Tibial nerve (tissue), 4 donors: ENCODE results near the gene USP44. TPM values are rescaled to one million over a fixed set of nuclear protein-coding genes. Genes with fewer than 3 reads are reported as not detected.

Experiments used
- DNase-seq, 2 donors: peaks; one replicate each; pipeline ENCODE4 v3.0.0-alpha.2; 2019; ENCODE audit warnings: low spot score in 2 of 2
- H3K27ac ChIP-seq, 4 donors: fragments of 200-600 bp; sonication (generic) in 3 of 4; one replicate each; pipeline ENCODE4 v1.5.1; 2017 to 2019; ENCODE audit warnings: mild to moderate bottlenecking in 1 of 4
- H3K27me3 ChIP-seq, 2 donors: fragments of 200-600 bp; sonication (generic) in 1 of 2; one replicate each; pipeline versions ENCODE4 v1.5.1 to v1.6.0; 2017 to 2019
- H3K36me3 ChIP-seq, 3 donors: fragments of 200-600 bp; sonication (generic); one replicate each; pipeline ENCODE4 v1.5.1; 2018 to 2019
- H3K4me1 ChIP-seq, 4 donors: fragments of 200-600 bp; sonication (generic) in 3 of 4; one replicate each; pipeline ENCODE4 v1.5.1; 2017 to 2019
- H3K4me3 ChIP-seq, 4 donors: fragments of 200-600 bp; sonication (generic) in 3 of 4; one replicate each; pipeline ENCODE4 v1.5.1; 2017 to 2019; ENCODE audit warnings: mild to moderate bottlenecking in 1 of 4, moderate library complexity in 1 of 4
- H3K9me3 ChIP-seq, 4 donors: fragments of 200-600 bp; sonication (generic) in 3 of 4; one replicate each; pipeline ENCODE4 v1.5.1; 2017 to 2019
- CTCF ChIP-seq, 5 experiments: fragments of 200-600 bp in 3 of 5; fragments of 450-650 bp in 2 of 5; sonication (generic) in 3 of 5; IDR thresholded peaks; one replicate each; pipeline ENCODE4 v1.5.1; 2016 to 2019; ENCODE audit warnings: antibody characterized with exemption in 5 of 5, mild to moderate bottlenecking in 3 of 5, moderate library complexity in 2 of 5
- EP300 ChIP-seq, 2 donors: sonication (generic); formaldehyde crosslinking; IDR thresholded peaks; one replicate each; pipeline ENCODE4 v1.6.1; 2017; ENCODE audit warnings: antibody characterized with exemption in 2 of 2, mild to moderate bottlenecking in 1 of 2
- POLR2A ChIP-seq, 2 donors: fragments of 450-650 bp; IDR thresholded peaks; one replicate each; pipeline ENCODE4 v1.6.1; 2017; ENCODE audit warnings: antibody characterized with exemption in 2 of 2, mild to moderate bottlenecking in 2 of 2, moderate library complexity in 2 of 2
- WGBS, 2 donors: methylation state at CpG; one replicate each; pipeline ENCODE4 v1.1.5; 2018; 5-methylcytosine and 5-hydroxymethylcytosine counted together
- total RNA-seq, 4 donors: library from RNA; depleted of rRNA; stranded (reverse); fragments of >200 nt; gene quantifications; one replicate each; pipeline ENCODE4 v1.1.0, GENCODE V29; 2016

USP44 gene
- total RNA-seq, 4 donors from 2014 or later, result 9.2 to 25.5 (median 12.3) TPM

- Histone ChIP-seq H3K9me3 (no peaks in the 10 kb centered on the region), H3K27me3 (no peaks in the 10 kb centered on the region), H3K27ac (no peak overlapping the region), H3K4me3 (no peak overlapping the region), H3K36me3 (no peaks in the 10 kb centered on the region), H3K4me1 (no peaks in the 10 kb centered on the region)
- TF ChIP-seq EP300 (IDR thresholded peaks at IDR 0.05) (no peak), POLR2A (IDR thresholded peaks at IDR 0.05) (no peak), CTCF (IDR thresholded peaks at IDR 0.05) (no peak)
- DNase-seq, result no peak
- WGBS, 2 donors, result 88 to 89% methylated on average over 5 of the region's 5 CpGs
Observed at GRCh38 chr12:95553197-95553943, 2.1 kb upstream of the USP44 start.

GRCh38 chr12:95551913-95552516, 739 bp upstream of the USP44 start:
- H3K4me3 ChIP-seq, result no peak overlapping the region
- H3K27me3 ChIP-seq, result no peaks in the 10 kb centered on the region
- TF ChIP-seq EP300 (IDR thresholded peaks at IDR 0.05) (no peak), POLR2A (IDR thresholded peaks at IDR 0.05) (no peak), CTCF (IDR thresholded peaks at IDR 0.05) (no peak)
- H3K27ac ChIP-seq, result no peak overlapping the region
- H3K4me1 ChIP-seq, result no peaks in the 10 kb centered on the region
- H3K9me3 ChIP-seq, result no peaks in the 10 kb centered on the region
- WGBS, 2 donors, result 58 to 62% methylated on average over 7 of the region's 7 CpGs
- no peaks in the 10 kb centered on the region for H3K36me3 ChIP-seq
- DNase-seq, result no peak

- peak overlapping the region; percentile 82 to 93 (median 88) for H3K4me3 ChIP-seq
- no peaks in the 10 kb centered on the region for H3K9me3 ChIP-seq
- peak overlapping the region in 3 of 4 donors; percentile 77 to 96 (median 79) for H3K27ac ChIP-seq
- H3K4me1 ChIP-seq, result peaks cover 0 to 23% (median 3%) of the 10 kb centered on the region in 4 donors
- TF ChIP-seq EP300 (IDR thresholded peaks at IDR 0.05) (no peak), CTCF (IDR thresholded peaks at IDR 0.05) (no peak), POLR2A (IDR thresholded peaks at IDR 0.05) (no peak)
- H3K27me3 ChIP-seq, result no peaks in the 10 kb centered on the region
- no peaks in the 10 kb centered on the region for H3K36me3 ChIP-seq
- WGBS, 2 donors, result 73 to 76% methylated on average over 12 of the region's 12 CpGs
- no peak for DNase-seq
Observed at GRCh38 chr12:95549392-95550084, 1.7 kb downstream of the USP44 start.

DNA sequence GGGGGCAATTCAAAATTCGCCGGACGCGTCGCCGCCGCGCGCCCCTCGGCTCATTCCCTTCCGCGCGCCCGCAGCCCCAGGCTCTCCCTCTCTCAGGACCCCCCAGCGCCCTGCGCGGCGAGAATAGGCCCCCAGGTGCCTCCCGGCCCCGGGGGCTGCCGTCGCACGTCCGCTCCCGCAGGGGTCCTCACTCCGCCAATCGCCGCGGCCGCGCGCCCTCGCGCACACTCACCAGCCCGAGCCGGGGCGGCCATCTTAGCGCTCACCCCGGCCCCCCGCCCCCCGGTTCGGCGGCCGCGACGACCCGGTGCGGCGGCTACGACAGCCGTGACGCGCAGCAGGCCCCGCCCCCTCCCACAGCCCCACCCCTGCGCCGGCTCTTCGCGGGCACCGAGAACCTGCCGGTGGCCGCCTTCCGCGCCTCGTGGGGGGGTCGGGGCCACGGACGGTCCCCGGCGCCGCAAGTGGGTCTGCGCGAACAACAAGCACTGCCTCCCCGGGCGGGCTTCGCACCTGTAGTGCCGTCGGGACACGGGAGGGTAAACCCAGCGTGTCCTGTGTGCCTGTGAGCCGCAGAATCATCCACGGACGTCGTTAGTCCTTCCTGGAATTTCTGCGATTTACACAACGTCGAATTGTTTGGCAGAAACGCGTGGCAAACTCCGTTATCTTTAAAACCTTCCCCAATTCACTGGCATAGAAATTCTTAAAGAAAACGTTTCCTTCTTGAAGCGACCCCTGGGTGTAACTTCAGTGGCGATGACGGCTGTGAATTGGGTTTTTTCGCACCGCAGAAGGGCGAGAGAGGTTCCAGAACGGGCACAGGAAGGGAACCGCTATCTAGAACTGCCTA, 2.5 kb downstream of the USP44 start:
- TF ChIP-seq CTCF (IDR thresholded peaks at IDR 0.05) (no peak), EP300 (IDR thresholded peaks at IDR 0.05) (peak in 1 of 2 donors; percentile 39), POLR2A (IDR thresholded peaks at IDR 0.05) (peak; percentile 69 to 90)
- peak; percentile 32 to 43 for DNase-seq
- H3K4me1 ChIP-seq, result peaks cover 0 to 24% (median 3%) of the 10 kb centered on the region in 4 donors
- H3K27me3 ChIP-seq, result no peaks in the 10 kb centered on the region
- H3K27ac ChIP-seq, result peak overlapping the region; percentile 77 to 96 (median 88)
- WGBS, 2 donors, result 7 to 12% methylated on average over 32 to 61 of the region's 98 CpGs
- H3K4me3 ChIP-seq, result peak overlapping the region; percentile 82 to 93 (median 88)
- H3K36me3 ChIP-seq, result no peaks in the 10 kb centered on the region
- H3K9me3 ChIP-seq, result no peaks in the 10 kb centered on the region
